ENCODE measurements around the gene EXTL1.

DNA sequence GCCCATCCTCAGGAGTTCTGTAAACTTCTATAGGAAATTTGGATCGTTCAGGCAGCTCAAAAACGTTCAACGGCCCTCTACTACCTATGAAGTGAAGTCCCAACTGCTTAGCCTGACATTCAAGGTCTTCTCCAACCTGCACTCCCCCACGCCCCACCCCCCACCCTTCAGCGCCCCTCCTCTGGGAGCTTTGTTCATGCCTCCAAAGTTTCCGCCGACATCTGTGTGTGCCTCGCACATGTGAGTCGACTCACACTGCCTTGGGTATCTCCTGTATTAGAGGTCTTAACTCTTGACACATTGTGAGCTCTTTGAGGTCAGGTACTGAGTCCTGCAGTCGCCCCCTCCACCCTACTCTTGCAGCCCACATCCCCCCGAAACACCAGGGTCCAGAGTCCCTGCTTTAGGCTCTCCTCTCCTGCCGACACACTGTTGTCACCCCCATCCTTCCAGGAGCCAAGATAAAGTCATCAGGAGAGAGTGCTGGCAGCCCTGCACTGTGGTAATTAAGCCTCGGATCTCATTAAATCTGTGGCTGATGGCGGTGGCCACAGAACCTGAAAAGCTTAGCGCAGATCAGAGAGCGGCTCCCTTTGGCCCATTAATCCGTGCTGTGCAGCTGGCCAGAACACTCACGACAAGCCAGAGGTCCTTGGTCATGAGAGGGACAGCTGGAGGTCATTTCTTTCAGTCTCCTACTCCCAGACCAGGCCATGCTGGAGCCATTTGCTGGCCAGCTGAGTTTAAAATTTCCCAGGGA lies 22.4 kb upstream of the EXTL1 start:
- TF ChIP-seq, protein P1, sequence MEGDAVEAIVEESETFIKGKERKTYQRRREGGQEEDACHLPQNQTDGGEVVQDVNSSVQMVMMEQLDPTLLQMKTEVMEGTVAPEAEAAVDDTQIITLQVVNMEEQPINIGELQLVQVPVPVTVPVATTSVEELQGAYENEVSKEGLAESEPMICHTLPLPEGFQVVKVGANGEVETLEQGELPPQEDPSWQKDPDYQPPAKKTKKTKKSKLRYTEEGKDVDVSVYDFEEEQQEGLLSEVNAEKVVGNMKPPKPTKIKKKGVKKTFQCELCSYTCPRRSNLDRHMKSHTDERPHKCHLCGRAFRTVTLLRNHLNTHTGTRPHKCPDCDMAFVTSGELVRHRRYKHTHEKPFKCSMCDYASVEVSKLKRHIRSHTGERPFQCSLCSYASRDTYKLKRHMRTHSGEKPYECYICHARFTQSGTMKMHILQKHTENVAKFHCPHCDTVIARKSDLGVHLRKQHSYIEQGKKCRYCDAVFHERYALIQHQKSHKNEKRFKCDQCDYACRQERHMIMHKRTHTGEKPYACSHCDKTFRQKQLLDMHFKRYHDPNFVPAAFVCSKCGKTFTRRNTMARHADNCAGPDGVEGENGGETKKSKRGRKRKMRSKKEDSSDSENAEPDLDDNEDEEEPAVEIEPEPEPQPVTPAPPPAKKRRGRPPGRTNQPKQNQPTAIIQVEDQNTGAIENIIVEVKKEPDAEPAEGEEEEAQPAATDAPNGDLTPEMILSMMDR (conservative IDR thresholded peaks at IDR 0.05) = no peak
- no peak for TF ChIP-seq ZFX (IDR thresholded peaks at IDR 0.05)
